Stimulated activated naive CD8-positive, alpha-beta T cell treated with anti-CD3 and anti-CD28 coated beads, Interleukin-15, amount 100 ng/mL, for 72 hours (primary cell): ENCODE data around the gene ABCC11.
A peak's percentile ranks its signal among the peaks of the same experiment; 100 is the strongest.

Experiments
- ATAC-seq: fragments of 150-1000 bp; cut with Tn5 transposase; 2 replicates; pipeline ENCODE4 v1.10.0; 2021; ENCODE audit warnings: mild to moderate bottlenecking, moderate library complexity
- DNase-seq, 2 donors: peaks; one replicate each; pipeline ENCODE4 v3.0.0; 2021 to 2022
- H3K27ac Mint-ChIP-seq, 2 donors: one replicate each; pipeline ENCODE4 v1.8.0; 2022; ENCODE audit warnings: mild to moderate bottlenecking in 2 of 2, mixed read lengths in 2 of 2, moderate library complexity in 2 of 2
- H3K27me3 Mint-ChIP-seq: one replicate; pipeline ENCODE4 v1.8.0; 2022; ENCODE audit warnings: mixed read lengths
- H3K4me1 Mint-ChIP-seq: one replicate; pipeline ENCODE4 v1.8.0; 2022; ENCODE audit warnings: mild to moderate bottlenecking, mixed read lengths
- H3K4me3 Mint-ChIP-seq, 2 donors: one replicate each; pipeline ENCODE4 v1.8.0; 2022; ENCODE audit warnings: mild to moderate bottlenecking in 2 of 2, mixed read lengths in 2 of 2, moderate library complexity in 1 of 2
- H3K9me3 Mint-ChIP-seq, 2 donors: one replicate each; pipeline ENCODE4 v1.8.0; 2022; ENCODE audit warnings: mixed read lengths in 2 of 2

Gene ABCC11

GRCh38 chr16:48231727-48232492, 15.4 kb downstream of the ABCC11 start:
- Mint-ChIP-seq H3K27me3 (peaks cover 10% of the 10 kb centered on the region), H3K27ac (peak overlapping the region; percentile 77 to 85), H3K9me3 (no peaks in the 10 kb centered on the region), H3K4me3 (peak overlapping the region; percentile 7 to 50), H3K4me1 (peaks cover 20% of the 10 kb centered on the region)
- peak; percentile 86 for ATAC-seq
- peak; percentile 34 to 56 for DNase-seq

- Mint-ChIP-seq H3K9me3 (no peaks in the 10 kb centered on the region), H3K4me1 (no peaks in the 10 kb centered on the region), H3K27ac (no peak overlapping the region), H3K4me3 (no peak overlapping the region), H3K27me3 (peaks cover 10% of the 10 kb centered on the region)
- no peak for DNase-seq
- no peak for ATAC-seq
Observed at GRCh38 chr16:48225456-48225855, 21.9 kb downstream of the ABCC11 start.

GRCh38 chr16:48223490-48223889, 23.8 kb downstream of the ABCC11 start:
- no peak for ATAC-seq

GRCh38 chr16:48220891-48221290, 26.4 kb downstream of the ABCC11 start:
- DNase-seq (no peak), ATAC-seq (no peak)
- Mint-ChIP-seq H3K4me3 (no peak overlapping the region), H3K27me3 (no peaks in the 10 kb centered on the region), H3K27ac (peak overlapping the region in 1 of 2 donors; percentile 88), H3K4me1 (no peaks in the 10 kb centered on the region), H3K9me3 (peaks cover 0 to 7% of the 10 kb centered on the region in 2 donors)

More at GRCh38 chr16:48223490-48223889, 23.8 kb downstream of the ABCC11 start:
- Mint-ChIP-seq H3K4me1 (no peaks in the 10 kb centered on the region), H3K9me3 (peaks cover 0 to 5% of the 10 kb centered on the region in 2 donors), H3K27ac (no peak overlapping the region), H3K4me3 (no peak overlapping the region), H3K27me3 (no peaks in the 10 kb centered on the region)
- DNase-seq, result no peak

- no peak for ATAC-seq
- Mint-ChIP-seq H3K27me3 (peaks cover 7% of the 10 kb centered on the region), H3K4me1 (no peaks in the 10 kb centered on the region), H3K9me3 (peaks cover 0 to 7% of the 10 kb centered on the region in 2 donors), H3K4me3 (no peak overlapping the region), H3K27ac (no peak overlapping the region)
- no peak for DNase-seq
Observed at GRCh38 chr16:48218473-48218872, 28.9 kb downstream of the ABCC11 start.

- no peak overlapping the region for H3K4me3 Mint-ChIP-seq
Observed at GRCh38 chr16:48217708-48218107, 29.6 kb downstream of the ABCC11 start.

GRCh38 chr16:48215738-48216137, 31.6 kb downstream of the ABCC11 start:
- Mint-ChIP-seq H3K9me3 (peaks cover 0 to 7% of the 10 kb centered on the region in 2 donors), H3K27me3 (peaks cover 7% of the 10 kb centered on the region), H3K4me3 (no peak overlapping the region), H3K4me1 (no peaks in the 10 kb centered on the region), H3K27ac (no peak overlapping the region)
- ATAC-seq, result no peak
- DNase-seq, result no peak

More at GRCh38 chr16:48217708-48218107, 29.6 kb downstream of the ABCC11 start:
- H3K27me3 Mint-ChIP-seq, result peaks cover 7% of the 10 kb centered on the region
- no peak overlapping the region for H3K27ac Mint-ChIP-seq
- H3K4me1 Mint-ChIP-seq, result no peaks in the 10 kb centered on the region
- peaks cover 0 to 7% of the 10 kb centered on the region in 2 donors for H3K9me3 Mint-ChIP-seq
- DNase-seq, result no peak
- no peak for ATAC-seq

GRCh38 chr16:48212033-48212432, 35.3 kb downstream of the ABCC11 start:
- H3K4me1 Mint-ChIP-seq, result no peaks in the 10 kb centered on the region
- H3K4me3 Mint-ChIP-seq, result no peak overlapping the region
- no peak for ATAC-seq

GRCh38 chr16:48210747-48211146, 36.6 kb downstream of the ABCC11 start:
- Mint-ChIP-seq H3K27me3 (peaks cover 25% of the 10 kb centered on the region), H3K9me3 (no peaks in the 10 kb centered on the region), H3K4me3 (no peak overlapping the region), H3K27ac (no peak overlapping the region), H3K4me1 (no peaks in the 10 kb centered on the region)
- ATAC-seq, result no peak
- no peak for DNase-seq

More at GRCh38 chr16:48212033-48212432, 35.3 kb downstream of the ABCC11 start:
- no peak for DNase-seq
- no peak overlapping the region for H3K27ac Mint-ChIP-seq
- peaks cover 17% of the 10 kb centered on the region for H3K27me3 Mint-ChIP-seq
- H3K9me3 Mint-ChIP-seq, result no peaks in the 10 kb centered on the region

GRCh38 chr16:48206594-48207242, 40.6 kb downstream of the ABCC11 start:
- Mint-ChIP-seq H3K27me3 (peaks cover 26% of the 10 kb centered on the region), H3K4me3 (no peak overlapping the region), H3K9me3 (no peaks in the 10 kb centered on the region), H3K4me1 (no peaks in the 10 kb centered on the region), H3K27ac (no peak overlapping the region)
- DNase-seq (no peak), ATAC-seq (no peak)

- ATAC-seq (no peak), DNase-seq (no peak)
- H3K4me3 Mint-ChIP-seq, result no peak overlapping the region
- no peak overlapping the region for H3K27ac Mint-ChIP-seq
- H3K4me1 Mint-ChIP-seq, result no peaks in the 10 kb centered on the region
- no peaks in the 10 kb centered on the region for H3K9me3 Mint-ChIP-seq
- H3K27me3 Mint-ChIP-seq, result peaks cover 26% of the 10 kb centered on the region
Observed at GRCh38 chr16:48204825-48205151, 42.6 kb downstream of the ABCC11 start.

- ATAC-seq, result no peak
- no peak for DNase-seq
- Mint-ChIP-seq H3K4me1 (no peaks in the 10 kb centered on the region), H3K27me3 (peaks cover 26% of the 10 kb centered on the region), H3K9me3 (no peaks in the 10 kb centered on the region), H3K4me3 (no peak overlapping the region), H3K27ac (no peak overlapping the region)
Observed at GRCh38 chr16:48203974-48204824, 43.1 kb downstream of the ABCC11 start.

- H3K4me1 Mint-ChIP-seq, result no peaks in the 10 kb centered on the region
- no peak overlapping the region for H3K4me3 Mint-ChIP-seq
- peak overlapping the region in 1 of 2 donors; percentile 38 for H3K27ac Mint-ChIP-seq
- peaks cover 0 to 7% of the 10 kb centered on the region in 2 donors for H3K9me3 Mint-ChIP-seq
- no peak for ATAC-seq
- DNase-seq, result no peak
- peaks cover 13% of the 10 kb centered on the region for H3K27me3 Mint-ChIP-seq
Observed at GRCh38 chr16:48201515-48202201, 45.7 kb downstream of the ABCC11 start.

- DNase-seq (no peak), ATAC-seq (no peak)
- H3K9me3 Mint-ChIP-seq, result peaks cover 0 to 7% of the 10 kb centered on the region in 2 donors
- no peak overlapping the region for H3K27ac Mint-ChIP-seq
- no peak overlapping the region for H3K4me3 Mint-ChIP-seq
- H3K4me1 Mint-ChIP-seq, result no peaks in the 10 kb centered on the region
- no peaks in the 10 kb centered on the region for H3K27me3 Mint-ChIP-seq
Observed at GRCh38 chr16:48197294-48197693, 50.0 kb downstream of the ABCC11 start.

- no peak overlapping the region for H3K27ac Mint-ChIP-seq
- no peak for ATAC-seq
- no peak for DNase-seq
- no peaks in the 10 kb centered on the region for H3K4me1 Mint-ChIP-seq
- no peak overlapping the region for H3K4me3 Mint-ChIP-seq
- H3K27me3 Mint-ChIP-seq, result no peaks in the 10 kb centered on the region
- peaks cover 0 to 7% of the 10 kb centered on the region in 2 donors for H3K9me3 Mint-ChIP-seq
Observed at GRCh38 chr16:48194828-48195556, 52.3 kb downstream of the ABCC11 start.
